ENCODE measurements around the gene SAMHD1.

GRCh38 chr20:36969051-36969450 lies 17.5 kb upstream of the SAMHD1 start:
- TF ChIP-seq CTCF (IDR thresholded peaks at IDR 0.05): no peak
- no peak for TF ChIP-seq POLR2A (IDR thresholded peaks at IDR 0.05)
